Fibroblast of the aortic adventitia (primary cell): ENCODE measurements around the gene DCTN5. TPM values are rescaled to one million over a fixed set of nuclear protein-coding genes. Genes with fewer than 3 reads are reported as not detected.
A peak's percentile ranks its signal among the peaks of the same experiment; 100 is the strongest.

Experiments
- DNase-seq: peaks from one replicate; pipeline ENCODE4 v3.0.0-alpha.2; 2010; ENCODE audit warnings: low read depth
- H3K4me3 ChIP-seq: 2 replicates; pipeline ENCODE4 v1.5.1; 2011; ENCODE audit warnings: low read depth, mild to moderate bottlenecking, control low read depth, low read length, moderate library complexity
- CTCF ChIP-seq: IDR thresholded peaks from 2 replicates; pipeline ENCODE4 v1.5.1; 2011; ENCODE audit warnings: mild to moderate bottlenecking, low read length, control low read depth, inconsistent platforms; ENCODE audit not compliant: insufficient read depth
- total RNA-seq: library from RNA; depleted of rRNA; stranded (reverse); fragments of >200 nt; gene quantifications from 2 replicates; pipeline ENCODE4 v1.2.3, GENCODE V29; 2012; ENCODE audit warnings: low replicate concordance

DCTN5 gene
- total RNA-seq, result 22.5 and 54.8 TPM in 2 replicates

- peak; percentile 92 for DNase-seq
Measured at GRCh38 chr16:23640931-23641765, at the start of gene DCTN5, which contains the start of gene PALB2. DCTN5 (plus strand) TSS chr16:23641466; CDS start chr16:23641543, 77 bp downstream. PALB2 (minus strand) TSS chr16:23641310; CDS start chr16:23641157, 153 bp downstream.

GRCh38 chr16:23594186-23594585, 47.1 kb upstream of the DCTN5 start:
- no peak for DNase-seq
- no peak for TF ChIP-seq CTCF
- H3K4me3 ChIP-seq, result no peak overlapping the region

More at GRCh38 chr16:23640931-23641765, at the start of gene DCTN5, which contains the start of gene PALB2:
- H3K4me3 ChIP-seq, result peak within 1 kb of the TSS; percentile 100
- no peak for TF ChIP-seq CTCF

GRCh38 chr16:23595246-23595950, 45.9 kb upstream of the DCTN5 start:
- TF ChIP-seq CTCF, result no peak
- DNase-seq, result no peak
- peak overlapping the region; percentile 98 for H3K4me3 ChIP-seq

- peak within 1 kb of the TSS; percentile 98 for H3K4me3 ChIP-seq
- peak; percentile 75 for DNase-seq
- peak; percentile 85 for TF ChIP-seq CTCF
Measured at GRCh38 chr16:23595951-23596720, 45.1 kb upstream of the DCTN5 start, which contains the start of gene NDUFAB1. NDUFAB1 (minus strand) TSS chr16:23596316; CDS start chr16:23596290, 26 bp downstream.

GRCh38 chr16:23597003-23597756, 44.1 kb upstream of the DCTN5 start:
- no peak for DNase-seq
- no peak overlapping the region for H3K4me3 ChIP-seq
- no peak for TF ChIP-seq CTCF
